Activated T-helper 1 cell treated with Interleukin-2 at 50 U/mL for 16 hours (primary cell): ENCODE data around the gene MYLK.

Experiments used
- DNase-seq: peaks from one replicate; pipeline ENCODE4 v3.0.0-alpha.2; 2020; ENCODE audit warnings: low read depth

Gene MYLK

GRCh38 chr3:123773681-123774431, 110.3 kb downstream of the MYLK start:
- no peak for DNase-seq

GRCh38 chr3:123769356-123769743, 114.8 kb downstream of the MYLK start:
- no peak for DNase-seq

GRCh38 chr3:123768480-123769355, 115.4 kb downstream of the MYLK start:
- DNase-seq = no peak

GRCh38 chr3:123767564-123768292, 116.4 kb downstream of the MYLK start:
- no peak for DNase-seq

- DNase-seq = no peak
These were observed 117.1 kb downstream of the MYLK start for GRCh38 chr3:123767009-123767372.

GRCh38 chr3:123766193-123767008, 117.7 kb downstream of the MYLK start:
- no peak for DNase-seq

GRCh38 chr3:123765475-123766128, 118.5 kb downstream of the MYLK start:
- no peak for DNase-seq

- DNase-seq = no peak
These were observed 119.5 kb downstream of the MYLK start for GRCh38 chr3:123764647-123765046.

- no peak for DNase-seq
These were observed 121.3 kb downstream of the MYLK start for GRCh38 chr3:123762805-123763204.

- no peak for DNase-seq
These were observed 123.3 kb downstream of the MYLK start for GRCh38 chr3:123760817-123761216.

GRCh38 chr3:123759871-123760270, 124.3 kb downstream of the MYLK start:
- no peak for DNase-seq

GRCh38 chr3:123759311-123759710, 124.8 kb downstream of the MYLK start:
- no peak for DNase-seq

- no peak for DNase-seq
These were observed 126.0 kb downstream of the MYLK start for GRCh38 chr3:123758081-123758564.

GRCh38 chr3:123757281-123757940, 126.7 kb downstream of the MYLK start:
- no peak for DNase-seq

- no peak for DNase-seq
These were observed 128.6 kb downstream of the MYLK start for GRCh38 chr3:123755501-123755900.

- DNase-seq = no peak
These were observed 129.0 kb downstream of the MYLK start for GRCh38 chr3:123755085-123755484.

- no peak for DNase-seq
These were observed 130.8 kb downstream of the MYLK start for GRCh38 chr3:123753286-123753685.

GRCh38 chr3:123752228-123752627, 131.9 kb downstream of the MYLK start:
- DNase-seq = no peak

GRCh38 chr3:123751433-123751832, 132.7 kb downstream of the MYLK start:
- no peak for DNase-seq

GRCh38 chr3:123750659-123751420, 133.3 kb downstream of the MYLK start:
- DNase-seq = no peak
